ENCODE data around the gene LCLAT1.

DNA sequence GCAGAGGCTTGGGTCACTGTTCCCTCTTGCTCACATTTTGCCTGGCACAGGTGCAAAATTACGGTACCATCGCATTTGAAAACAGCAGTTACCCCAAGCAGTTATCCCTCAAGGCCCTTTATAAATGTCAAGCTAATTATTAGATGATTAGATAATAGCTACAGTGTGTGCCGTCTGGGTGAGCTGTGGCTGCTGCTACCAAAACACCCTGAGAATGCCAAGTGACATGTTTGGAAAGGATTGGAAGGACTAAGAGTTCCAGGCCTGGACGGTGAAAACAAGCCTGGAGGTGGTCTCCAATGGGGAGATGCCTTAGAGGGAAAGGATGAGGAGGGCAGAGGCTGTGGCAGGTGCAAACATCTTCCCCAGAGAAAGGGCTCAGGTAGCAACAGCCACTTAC is 239.6 kb downstream of the LCLAT1 start:
- TF ChIP-seq, protein P1, sequence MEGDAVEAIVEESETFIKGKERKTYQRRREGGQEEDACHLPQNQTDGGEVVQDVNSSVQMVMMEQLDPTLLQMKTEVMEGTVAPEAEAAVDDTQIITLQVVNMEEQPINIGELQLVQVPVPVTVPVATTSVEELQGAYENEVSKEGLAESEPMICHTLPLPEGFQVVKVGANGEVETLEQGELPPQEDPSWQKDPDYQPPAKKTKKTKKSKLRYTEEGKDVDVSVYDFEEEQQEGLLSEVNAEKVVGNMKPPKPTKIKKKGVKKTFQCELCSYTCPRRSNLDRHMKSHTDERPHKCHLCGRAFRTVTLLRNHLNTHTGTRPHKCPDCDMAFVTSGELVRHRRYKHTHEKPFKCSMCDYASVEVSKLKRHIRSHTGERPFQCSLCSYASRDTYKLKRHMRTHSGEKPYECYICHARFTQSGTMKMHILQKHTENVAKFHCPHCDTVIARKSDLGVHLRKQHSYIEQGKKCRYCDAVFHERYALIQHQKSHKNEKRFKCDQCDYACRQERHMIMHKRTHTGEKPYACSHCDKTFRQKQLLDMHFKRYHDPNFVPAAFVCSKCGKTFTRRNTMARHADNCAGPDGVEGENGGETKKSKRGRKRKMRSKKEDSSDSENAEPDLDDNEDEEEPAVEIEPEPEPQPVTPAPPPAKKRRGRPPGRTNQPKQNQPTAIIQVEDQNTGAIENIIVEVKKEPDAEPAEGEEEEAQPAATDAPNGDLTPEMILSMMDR (conservative IDR thresholded peaks at IDR 0.05; ENCODE audit: low read length): no peak
- TF ChIP-seq EZH2phosphoT487 (IDR thresholded peaks at IDR 0.05; ENCODE audit: borderline replicate concordance): no peak

Data from Loucy (cell line).